Panc1 (cell line): ENCODE results near the gene NBPF26. TPM values are rescaled to one million over a fixed set of nuclear protein-coding genes. Genes with fewer than 3 reads are reported as not detected.
A peak's percentile ranks its signal among the peaks of the same experiment; 100 is the strongest.
"Not testable (repeated sequence)": the region's sequence is repeated elsewhere in the genome, so short reads cannot be mapped to it uniquely, and the experiment has no call there.

ENCODE experiments used
- ATAC-seq: fragments of 200-7000 bp; cut with Tn5 transposase; 2 replicates; pipeline ENCODE4 v1.9.1; 2020; ENCODE audit warnings: mild to moderate bottlenecking, moderate library complexity
- BruUV-seq: library from RNA; stranded (reverse); fragments of 400-500 nt; replicated peaks from 2 replicates; lab custom pipeline; 2021; lab: Mats Ljungman, UMichigan
- CTCF ChIA-PET: fragments of 300-600 bp; sonication (Branson Sonifier 250); formaldehyde crosslinking; loops from one replicate; lab custom pipeline; 2022; ENCODE audit warnings: antibody characterized with exemption; lab: Charles Lee
- POLR2A ChIA-PET: fragments of 300-600 bp; sonication (Branson Sonifier 250); formaldehyde crosslinking; loops from one replicate; lab custom pipeline; 2022; ENCODE audit warnings: antibody characterized with exemption; lab: Charles Lee
- DNase-seq: peaks from one replicate; pipeline ENCODE4 v3.0.0-alpha.2; 2010; ENCODE audit warnings: low read depth, low spot score
- H3K27ac ChIP-seq: 2 replicates; pipeline ENCODE4 v1.5.1; 2011; ENCODE audit warnings: mild to moderate bottlenecking, low read length, inconsistent platforms
- H3K27me3 ChIP-seq: fragments of 200-500 bp; sonication (Bioruptor generic); 2 replicates; pipeline ENCODE4 v1.6.0; 2014; ENCODE audit warnings: low read length, inconsistent platforms; ENCODE audit not compliant: control insufficient read depth, insufficient read depth
- H3K36me3 ChIP-seq: fragments of 200-500 bp; sonication (Bioruptor generic); 2 replicates; pipeline ENCODE4 v1.5.1; 2014; ENCODE audit warnings: inconsistent platforms, mild to moderate bottlenecking, low read length, moderate library complexity; ENCODE audit not compliant: control insufficient read depth, insufficient read depth
- H3K4me1 ChIP-seq: 2 replicates; pipeline ENCODE4 v1.5.1; 2011; ENCODE audit warnings: inconsistent platforms, mild to moderate bottlenecking, low read length, moderate library complexity; ENCODE audit not compliant: control insufficient read depth, insufficient read depth
- H3K4me3 ChIP-seq, 2 experiments: 2 replicates each; pipeline ENCODE4 v1.5.1; 2011 to 2012; ENCODE audit warnings: low read depth in 2 of 2, low read length in 2 of 2, mild to moderate bottlenecking in 2 of 2, inconsistent platforms in 1 of 2, moderate library complexity in 1 of 2
- H3K9me3 ChIP-seq: fragments of 200-500 bp; sonication (Bioruptor generic); 2 replicates; pipeline ENCODE4 v1.5.1; 2014; ENCODE audit warnings: low read depth, mild to moderate bottlenecking, inconsistent platforms, low read length, moderate library complexity; ENCODE audit not compliant: control insufficient read depth, insufficient read depth
- POLR2AphosphoS5 ChIP-seq: IDR thresholded peaks from 2 replicates; pipeline ENCODE4 v1.6.1; 2012; ENCODE audit warnings: mild to moderate bottlenecking, low read depth, low read length, moderate library complexity
- SIN3A ChIP-seq: IDR thresholded peaks from 2 replicates; pipeline ENCODE4 v1.6.1; 2012; ENCODE audit warnings: low read depth, mild to moderate bottlenecking, low read length, moderate library complexity, borderline replicate concordance; ENCODE audit not compliant: insufficient read depth
- TCF7L2 ChIP-seq: IDR thresholded peaks from 2 replicates; pipeline ENCODE4 v1.6.1; 2011; ENCODE audit warnings: mild to moderate bottlenecking, low read depth, low read length, inconsistent platforms
- in situ Hi-C: cut with HindIII; loops from 2 replicates; pipeline ENCODE4 v1.10.0; 2016; ENCODE audit warnings: low sequenced_read_pairs, low pct_unique_long_range_greater_than_20kb
- intact Hi-C: fragments of 100-400 bp; cut with micrococcal nuclease; formaldehyde crosslinking; loops from one replicate; pipeline ENCODE4 v1.10.0; 2022; ENCODE audit not compliant: unreplicated experiment
- total RNA-seq: library from RNA; stranded (reverse); gene quantifications from one replicate; pipeline ENCODE4 v1.2.1, GENCODE V29; 2021; ENCODE audit not compliant: unreplicated experiment

NBPF26 gene
- total RNA-seq, 1 experiment from 2014 or later = 22.9 TPM

DNA sequence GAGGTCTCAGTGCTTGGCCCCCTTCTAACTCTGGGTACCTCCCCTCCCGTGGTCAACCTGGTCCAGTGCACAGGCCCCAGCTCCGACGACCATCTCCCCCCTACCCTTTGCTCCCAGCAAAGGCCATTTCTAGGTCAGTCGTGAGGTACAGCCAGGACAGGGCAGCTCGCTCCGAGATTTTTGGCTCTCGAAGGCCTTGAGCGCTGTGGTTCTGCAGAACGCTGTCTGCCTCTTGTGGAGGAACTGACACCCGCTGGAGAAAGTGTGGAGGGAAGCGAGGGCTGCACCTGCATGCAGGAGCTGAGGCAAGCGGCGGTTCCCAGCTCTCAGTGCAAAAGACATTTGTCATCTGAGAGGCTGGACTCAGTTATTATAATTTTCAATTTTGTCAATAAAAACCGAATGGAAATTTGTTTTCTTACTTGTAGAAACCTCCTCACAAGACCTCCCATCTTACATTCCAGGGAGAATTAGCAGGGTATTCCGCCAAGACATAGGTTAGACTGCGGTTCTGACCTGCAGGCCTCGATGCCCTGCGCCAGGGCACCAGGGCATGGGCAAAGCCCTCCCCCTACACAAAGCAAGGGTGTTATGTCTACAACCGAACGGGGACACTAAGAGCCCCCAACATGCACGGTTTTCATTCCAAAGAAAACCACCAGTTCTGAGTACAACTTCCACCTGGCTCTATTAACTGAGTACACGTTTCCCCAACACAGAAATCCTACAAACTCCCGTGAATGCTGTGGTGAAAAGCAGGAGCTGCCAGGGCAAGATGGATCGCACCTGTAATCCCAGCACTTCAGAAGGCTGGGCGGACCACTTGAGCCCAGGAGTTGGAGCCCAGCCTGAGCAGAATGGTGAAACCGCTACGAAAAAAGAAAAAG, 125.9 kb downstream of the NBPF26 start:
- H3K4me1 ChIP-seq, H3K9me3 ChIP-seq, CTCF ChIA-PET, H3K27me3 ChIP-seq, DNase-seq, intact Hi-C loops, H3K27ac ChIP-seq, POLR2A ChIA-PET, in situ Hi-C loops, BruUV-seq, H3K36me3 ChIP-seq: not testable (repeated sequence)
- H3K4me3 ChIP-seq = peak overlapping the region; percentile 19 to 27; a peak in 3 of 4 replicates
- peak; percentile 35 for ATAC-seq

GRCh38 chr1:120850287-120850536, 126.5 kb downstream of the NBPF26 start:
- H3K27ac ChIP-seq, POLR2A ChIA-PET, ATAC-seq, BruUV-seq, CTCF ChIA-PET, H3K36me3 ChIP-seq, in situ Hi-C loops, H3K9me3 ChIP-seq, intact Hi-C loops, H3K4me1 ChIP-seq, H3K27me3 ChIP-seq: not testable (repeated sequence)
- DNase-seq = peak; percentile 27
- H3K4me3 ChIP-seq = peak overlapping the region; percentile 19 to 27; a peak in 3 of 4 replicates

DNA sequence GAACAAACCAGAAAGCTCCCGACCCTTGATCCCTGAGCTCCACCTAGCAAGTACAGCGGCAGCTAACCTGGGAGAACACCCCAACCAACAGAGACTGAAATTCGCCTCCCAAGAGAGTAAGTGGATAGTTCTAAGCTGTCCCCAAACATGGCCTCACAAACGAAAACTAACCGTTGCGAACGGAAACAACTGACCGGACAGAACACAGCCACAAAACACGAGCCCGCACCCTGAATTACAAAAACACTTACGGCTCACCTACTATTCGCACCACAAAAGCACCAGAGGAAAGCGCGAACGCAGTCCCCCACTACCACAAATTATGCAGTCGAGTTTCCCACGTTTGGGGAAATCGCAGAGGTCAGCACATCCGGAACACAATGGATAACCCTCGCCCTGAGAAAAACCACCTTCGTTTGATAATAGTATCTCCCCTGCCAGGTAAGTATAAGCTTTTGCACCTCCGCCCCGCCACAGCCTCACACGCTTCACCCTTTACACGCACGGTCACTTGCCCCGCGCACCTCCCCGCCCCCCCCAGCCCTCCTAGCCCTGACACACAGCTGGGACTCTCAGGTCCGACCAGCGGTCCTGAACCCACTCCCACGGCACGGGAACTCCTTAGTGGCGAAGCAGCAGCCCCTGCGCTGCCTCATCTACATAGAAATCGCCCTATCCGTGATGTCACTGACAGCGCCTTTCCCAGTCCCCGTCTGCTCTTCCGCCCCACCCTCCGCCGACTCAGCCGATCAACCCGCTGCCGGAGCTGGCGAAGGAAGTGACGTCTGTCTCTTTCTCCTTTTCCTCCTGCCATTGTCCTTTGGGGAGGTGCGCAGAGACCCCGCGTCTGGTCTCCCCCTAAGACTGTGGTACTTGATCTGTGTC, 127.0 kb downstream of the NBPF26 start:
- TF ChIP-seq POLR2AphosphoS5 (peak; percentile 97), TCF7L2 (peak; percentile 31; the same call in 1 of the 2 replicates), SIN3A (peak; percentile 89; the same call in 1 of the 2 replicates)
- H3K4me1 ChIP-seq, POLR2A ChIA-PET, H3K9me3 ChIP-seq, CTCF ChIA-PET, H3K36me3 ChIP-seq, H3K27me3 ChIP-seq, intact Hi-C loops, in situ Hi-C loops: not testable (repeated sequence)
- DNase-seq (peak; percentile 95), ATAC-seq (peak; percentile 95)
- BruUV-seq = TSS peak; percentile 100
- peak overlapping the region; percentile 28 to 46 for H3K4me3 ChIP-seq
- H3K27ac ChIP-seq = peak overlapping the region; percentile 61; the same call in 1 of the 2 replicates

- H3K4me3 ChIP-seq, intact Hi-C loops, H3K4me1 ChIP-seq, H3K27me3 ChIP-seq, CTCF ChIA-PET, H3K36me3 ChIP-seq, H3K27ac ChIP-seq, ATAC-seq, DNase-seq, POLR2A ChIA-PET, H3K9me3 ChIP-seq, BruUV-seq, in situ Hi-C loops: not testable (repeated sequence)
These were observed 134.4 kb downstream of the NBPF26 start for GRCh38 chr1:120858144-120858543.

- POLR2A ChIA-PET, H3K36me3 ChIP-seq, H3K4me3 ChIP-seq, in situ Hi-C loops, ATAC-seq, H3K9me3 ChIP-seq, DNase-seq, CTCF ChIA-PET, intact Hi-C loops, H3K27me3 ChIP-seq, BruUV-seq, H3K4me1 ChIP-seq, H3K27ac ChIP-seq: not testable (repeated sequence)
These were observed 136.0 kb downstream of the NBPF26 start for GRCh38 chr1:120859615-120860234.

DNA sequence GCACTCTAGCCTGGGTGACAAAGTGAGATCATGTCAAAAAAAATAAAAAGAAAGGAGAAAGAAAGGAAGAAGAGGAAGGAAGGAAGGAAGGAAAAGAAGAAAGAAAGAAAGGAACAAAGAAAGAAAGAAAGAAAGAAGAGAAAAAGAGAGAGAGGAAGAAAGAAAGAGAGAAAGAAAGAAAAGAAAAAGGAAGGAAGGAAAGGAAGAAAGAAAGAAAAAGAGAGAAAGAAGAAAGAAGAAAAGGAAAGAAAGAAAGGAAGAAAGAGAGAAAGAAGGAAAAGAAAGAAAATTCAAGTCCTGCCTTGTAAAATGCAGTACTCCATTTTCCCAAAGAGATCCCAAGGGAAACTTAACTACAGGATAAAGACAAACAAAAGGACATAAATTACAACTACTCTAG, 154.5 kb downstream of the NBPF26 start:
- POLR2A ChIA-PET, H3K4me3 ChIP-seq, ATAC-seq, H3K27me3 ChIP-seq, H3K9me3 ChIP-seq, CTCF ChIA-PET, H3K27ac ChIP-seq, intact Hi-C loops, BruUV-seq, in situ Hi-C loops, H3K36me3 ChIP-seq, DNase-seq, H3K4me1 ChIP-seq: not testable (repeated sequence)
